Stimulated activated CD4-positive, alpha-beta T cell treated with anti-CD3 and anti-CD28 coated beads, TNF-alpha, amount 100 ng/mL, for 4 hours (primary cell): ENCODE measurements around the gene NBAS.
"Not testable (repeated sequence)": the region's sequence is repeated elsewhere in the genome, so short reads cannot be mapped to it uniquely, and the experiment has no call there.

Experiments used
- DNase-seq, 3 experiments: peaks; one replicate each; pipeline ENCODE4 v3.0.0-alpha.2; 2020; ENCODE audit warnings: low read depth in 3 of 3

NBAS gene

GRCh38 chr2:15412779-15413178 is 148.4 kb downstream of the NBAS start:
- no peak for DNase-seq

- DNase-seq: no peak
Observed at GRCh38 chr2:15412309-15412708, 148.8 kb downstream of the NBAS start.

- DNase-seq: no peak
Observed at GRCh38 chr2:15410884-15411283, 150.2 kb downstream of the NBAS start.

GRCh38 chr2:15408759-15409158 is 152.4 kb downstream of the NBAS start:
- DNase-seq: no peak

- no peak for DNase-seq
Observed at GRCh38 chr2:15407666-15408065, 153.5 kb downstream of the NBAS start.

GRCh38 chr2:15404511-15404910 is 156.6 kb downstream of the NBAS start:
- not testable (repeated sequence) for DNase-seq

GRCh38 chr2:15400240-15400826 is 160.8 kb downstream of the NBAS start:
- no peak for DNase-seq

- no peak for DNase-seq
Observed at GRCh38 chr2:15399241-15399640, 161.9 kb downstream of the NBAS start.

GRCh38 chr2:15391751-15392150 is 169.4 kb downstream of the NBAS start:
- no peak for DNase-seq

- no peak for DNase-seq
Observed at GRCh38 chr2:15389895-15390294, 171.2 kb downstream of the NBAS start.

- no peak for DNase-seq
Observed at GRCh38 chr2:15389326-15389700, 171.8 kb downstream of the NBAS start.

GRCh38 chr2:15388406-15389325 is 172.5 kb downstream of the NBAS start:
- no peak for DNase-seq

GRCh38 chr2:15385184-15385583 is 175.9 kb downstream of the NBAS start:
- DNase-seq: no peak

- no peak for DNase-seq
Observed at GRCh38 chr2:15383695-15384350, 177.3 kb downstream of the NBAS start.

- DNase-seq: no peak
Observed at GRCh38 chr2:15378148-15378908, 182.8 kb downstream of the NBAS start.

- no peak for DNase-seq
Observed at GRCh38 chr2:15377202-15377601, 183.9 kb downstream of the NBAS start.

- no peak for DNase-seq
Observed at GRCh38 chr2:15372019-15372418, 189.1 kb downstream of the NBAS start.

- no peak for DNase-seq
Observed at GRCh38 chr2:15369129-15369528, 192.0 kb downstream of the NBAS start.

- DNase-seq: no peak
Observed at GRCh38 chr2:15367715-15368114, 193.4 kb downstream of the NBAS start.

GRCh38 chr2:15367205-15367604 is 193.9 kb downstream of the NBAS start:
- no peak for DNase-seq

- no peak for DNase-seq
Observed at GRCh38 chr2:15365411-15365810, 195.7 kb downstream of the NBAS start.

GRCh38 chr2:15364561-15364960 is 196.6 kb downstream of the NBAS start:
- no peak for DNase-seq
